Astrocyte of the cerebellum (primary cell): ENCODE data around the gene OR14I1.

Source experiments
- DNase-seq: peaks from one replicate; pipeline ENCODE4 v3.0.0-alpha.2; 2011; ENCODE audit warnings: low read depth
- H3K4me3 ChIP-seq: 2 replicates; pipeline ENCODE4 v1.5.1; 2011; ENCODE audit warnings: mild to moderate bottlenecking, low read depth, low read length, moderate library complexity
- in situ Hi-C: cut with HindIII; loops from 2 replicates; pipeline ENCODE4 v1.10.0; 2017; ENCODE audit warnings: low sequenced_read_pairs
- TF ChIP-seq, protein P1 (sequence below): IDR thresholded peaks from 2 replicates; pipeline ENCODE4 v1.5.1; 2012; ENCODE audit warnings: low read length, low read depth, moderate library complexity, mild to moderate bottlenecking; ENCODE audit errors: missing control alignments

The OR14I1 gene

DNA sequence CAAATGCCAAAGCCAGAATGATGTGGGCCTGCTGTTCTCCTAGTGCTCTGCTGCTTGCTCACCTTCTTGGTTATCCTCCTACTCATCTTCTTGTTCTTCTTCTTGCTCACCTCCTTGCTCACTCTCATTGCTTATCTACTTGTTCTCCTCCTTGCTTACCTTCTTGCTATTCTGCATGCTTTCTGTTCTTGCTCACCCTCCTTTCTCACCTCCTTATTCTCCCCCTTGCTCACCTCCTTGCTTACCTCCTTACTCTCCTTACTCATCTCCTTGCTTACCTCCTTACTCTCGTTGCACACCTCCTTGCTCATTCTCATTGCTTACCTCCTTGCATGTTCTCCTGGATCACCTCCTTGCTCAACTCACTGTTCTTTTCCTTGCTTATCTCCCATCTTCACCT, at the start of gene OR14I1:
OR14I1 (minus strand) TSS at position 53 of the 400 bp plus-strand sequence.
- no peak for DNase-seq
- TF ChIP-seq, protein P1, sequence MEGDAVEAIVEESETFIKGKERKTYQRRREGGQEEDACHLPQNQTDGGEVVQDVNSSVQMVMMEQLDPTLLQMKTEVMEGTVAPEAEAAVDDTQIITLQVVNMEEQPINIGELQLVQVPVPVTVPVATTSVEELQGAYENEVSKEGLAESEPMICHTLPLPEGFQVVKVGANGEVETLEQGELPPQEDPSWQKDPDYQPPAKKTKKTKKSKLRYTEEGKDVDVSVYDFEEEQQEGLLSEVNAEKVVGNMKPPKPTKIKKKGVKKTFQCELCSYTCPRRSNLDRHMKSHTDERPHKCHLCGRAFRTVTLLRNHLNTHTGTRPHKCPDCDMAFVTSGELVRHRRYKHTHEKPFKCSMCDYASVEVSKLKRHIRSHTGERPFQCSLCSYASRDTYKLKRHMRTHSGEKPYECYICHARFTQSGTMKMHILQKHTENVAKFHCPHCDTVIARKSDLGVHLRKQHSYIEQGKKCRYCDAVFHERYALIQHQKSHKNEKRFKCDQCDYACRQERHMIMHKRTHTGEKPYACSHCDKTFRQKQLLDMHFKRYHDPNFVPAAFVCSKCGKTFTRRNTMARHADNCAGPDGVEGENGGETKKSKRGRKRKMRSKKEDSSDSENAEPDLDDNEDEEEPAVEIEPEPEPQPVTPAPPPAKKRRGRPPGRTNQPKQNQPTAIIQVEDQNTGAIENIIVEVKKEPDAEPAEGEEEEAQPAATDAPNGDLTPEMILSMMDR: no peak
- no peak within 1 kb of the TSS for H3K4me3 ChIP-seq
- in situ Hi-C loops: no loop called here

DNA sequence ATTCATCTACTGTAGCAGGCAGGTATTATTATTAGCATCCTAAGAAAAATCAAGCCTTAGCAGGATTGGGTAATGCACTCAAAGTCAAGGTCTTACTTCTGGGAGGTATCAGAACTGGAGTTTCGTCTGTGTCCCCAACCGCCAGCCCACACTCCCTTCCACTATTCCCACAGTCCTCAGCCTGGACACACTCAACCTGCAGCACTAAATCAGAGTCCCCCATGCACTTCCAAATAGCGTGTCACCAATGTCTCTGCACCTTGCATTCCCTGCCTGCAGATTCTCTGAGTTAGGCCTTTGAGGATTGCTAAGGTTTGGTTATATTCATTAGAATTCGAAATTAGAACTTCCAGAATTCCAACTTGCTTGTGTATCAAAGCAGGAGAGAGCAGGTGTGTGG, 49.1 kb upstream of the OR14I1 start:
- in situ Hi-C loops: no loop called here
- no peak overlapping the region for H3K4me3 ChIP-seq
- TF ChIP-seq, protein P1: no peak
- DNase-seq: no peak

- DNase-seq: no peak
- in situ Hi-C loops: no loop called here
- H3K4me3 ChIP-seq: no peak overlapping the region
- TF ChIP-seq, protein P1: no peak
These were observed 48.6 kb upstream of the OR14I1 start for GRCh38 chr1:248751142-248751541.

GRCh38 chr1:248750496-248750895, 47.9 kb upstream of the OR14I1 start:
- H3K4me3 ChIP-seq: no peak overlapping the region
- TF ChIP-seq, protein P1: no peak
- in situ Hi-C loops: no loop called here
- DNase-seq: no peak

GRCh38 chr1:248748211-248748610, 45.6 kb upstream of the OR14I1 start:
- no peak overlapping the region for H3K4me3 ChIP-seq
- TF ChIP-seq, protein P1: no peak
- DNase-seq: no peak
- in situ Hi-C loops: no loop called here

GRCh38 chr1:248740876-248741275, 38.3 kb upstream of the OR14I1 start:
- TF ChIP-seq, protein P1: no peak
- in situ Hi-C loops: no loop called here
- DNase-seq: no peak
- H3K4me3 ChIP-seq: no peak overlapping the region

DNA sequence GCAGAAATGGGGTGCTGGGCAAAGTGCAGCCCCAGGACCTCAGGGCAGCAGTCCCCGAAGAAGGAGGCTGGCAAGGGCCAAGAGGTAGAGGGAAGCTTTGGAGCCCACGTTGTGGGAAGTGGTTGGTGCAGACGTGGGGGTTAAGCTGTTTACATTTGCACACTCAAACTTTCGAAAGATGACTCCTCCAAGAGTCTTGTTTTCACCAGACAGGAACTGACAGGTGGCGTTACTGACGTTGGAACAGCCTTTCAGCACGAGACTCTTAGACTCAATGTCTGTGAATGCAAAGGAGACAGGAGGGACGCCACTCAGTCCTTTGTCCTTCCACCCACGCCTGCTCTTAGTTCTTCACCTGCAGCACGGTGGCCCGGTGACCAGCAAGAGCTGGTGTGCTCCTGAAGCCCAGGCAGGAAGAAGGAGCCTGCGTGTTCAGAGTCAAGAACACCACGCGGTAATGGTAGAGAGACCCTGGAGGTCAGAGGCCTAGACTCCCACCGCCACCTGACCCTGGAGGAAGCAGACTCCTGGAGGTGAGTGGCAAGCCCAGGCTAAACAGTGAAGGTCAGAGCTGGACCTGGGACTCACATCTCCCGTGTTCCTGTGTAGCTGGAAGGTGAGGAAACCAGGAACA, 37.1 kb upstream of the OR14I1 start:
- no peak overlapping the region for H3K4me3 ChIP-seq
- TF ChIP-seq, protein P1: no peak
- in situ Hi-C loops: no loop called here
- no peak for DNase-seq
